HG03095 (cell line): ENCODE measurements around the gene ADGRV1.

Experiments used
- ATAC-seq: cut with Tn5 transposase; IDR thresholded peaks from one replicate; pipeline ENCODE4 v1.9.1; 2021; ENCODE audit warnings: moderate library complexity; ENCODE audit not compliant: unreplicated experiment

ADGRV1 gene

DNA sequence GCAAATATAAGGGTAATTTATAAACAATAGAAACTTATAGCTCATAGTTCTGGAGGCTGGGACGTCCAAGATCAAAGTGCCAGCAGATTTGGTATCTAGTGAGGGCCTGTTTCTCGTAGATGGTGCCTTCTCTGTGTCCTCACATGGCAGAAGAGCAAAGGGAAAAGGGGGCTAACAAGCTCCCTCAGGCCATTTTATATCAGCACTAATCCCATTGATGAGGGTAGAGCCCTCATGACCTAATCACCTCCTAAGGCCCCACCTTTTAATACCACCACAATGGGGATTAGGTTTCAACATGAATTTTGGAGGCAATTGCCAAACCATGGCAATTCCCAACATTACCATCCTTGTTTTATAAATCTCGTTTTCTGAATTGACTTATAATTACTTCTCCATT is 564.7 kb downstream of the ADGRV1 start:
- ATAC-seq = no peak

DNA sequence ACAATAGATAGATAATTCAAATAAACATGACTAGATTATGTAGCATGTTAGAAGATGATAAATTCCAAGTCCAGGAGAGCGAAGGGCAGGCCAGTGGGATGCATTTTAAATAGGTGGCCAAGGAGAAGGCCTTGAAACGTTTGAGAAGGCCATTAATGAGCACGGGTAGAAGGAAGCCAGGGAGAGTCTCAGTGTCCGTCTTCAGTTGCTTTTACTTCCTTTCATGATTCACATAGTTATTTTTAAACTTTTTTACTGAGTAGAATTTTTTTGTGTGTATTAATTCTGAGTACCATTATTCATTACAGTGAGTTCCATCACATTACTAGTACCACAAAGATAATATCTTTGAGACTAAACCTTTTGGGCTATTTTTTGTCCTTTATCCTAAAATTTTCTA is 565.3 kb downstream of the ADGRV1 start:
- ATAC-seq = no peak

DNA sequence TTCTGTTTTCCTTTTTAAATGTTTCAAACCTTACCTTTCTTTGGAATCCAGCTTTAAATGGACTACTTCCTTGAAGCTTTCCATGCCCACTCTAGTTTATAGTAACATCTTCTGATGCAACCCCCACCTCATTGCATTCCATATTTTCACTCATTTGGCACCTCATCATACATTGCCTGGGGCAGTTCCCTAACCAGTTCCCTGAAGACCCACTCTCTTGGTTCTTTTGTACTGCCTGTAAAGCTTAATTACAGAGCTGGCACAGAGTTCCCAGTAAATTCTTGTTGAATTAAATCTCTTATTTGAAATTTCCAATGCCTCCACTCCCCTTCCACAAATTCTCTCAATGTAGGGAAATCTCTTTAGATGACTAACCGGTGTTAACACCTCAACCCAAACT is 567.3 kb downstream of the ADGRV1 start:
- no peak for ATAC-seq

- ATAC-seq = no peak
Measured at GRCh38 chr5:91126448-91126847, 567.9 kb downstream of the ADGRV1 start.

- ATAC-seq = no peak
Measured at GRCh38 chr5:91126888-91127287, 568.3 kb downstream of the ADGRV1 start.

DNA sequence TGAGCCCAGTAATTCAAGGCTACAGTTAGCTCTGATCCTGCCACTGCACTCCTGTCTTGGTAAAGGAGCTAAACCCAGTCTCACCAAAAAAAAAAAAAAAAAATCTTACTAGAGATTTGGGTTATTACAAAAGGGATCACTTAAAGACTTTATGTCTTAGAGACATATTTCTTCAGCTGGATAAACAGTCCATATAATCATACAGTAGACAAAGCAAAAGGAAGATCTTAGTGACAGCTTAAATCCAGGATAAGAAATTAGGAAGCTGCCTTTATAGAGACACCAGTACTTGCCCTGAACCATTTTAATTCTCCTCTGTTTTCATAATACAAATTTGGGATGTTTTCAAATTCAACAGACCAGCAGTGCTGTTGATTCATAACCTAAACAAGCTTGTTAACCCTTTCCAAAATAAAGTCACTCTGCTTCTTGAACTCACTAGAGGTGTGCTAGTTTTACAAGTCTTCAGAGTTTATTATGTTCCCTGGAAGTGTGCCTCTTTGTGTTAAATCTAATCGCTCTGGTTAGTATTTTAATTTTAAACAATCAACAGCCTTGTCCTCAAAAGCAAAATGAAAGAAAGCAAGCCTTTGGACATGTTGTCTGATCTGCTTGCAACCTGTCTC is 569.0 kb downstream of the ADGRV1 start:
- no peak for ATAC-seq

GRCh38 chr5:91128604-91129003 is 570.0 kb downstream of the ADGRV1 start:
- no peak for ATAC-seq

GRCh38 chr5:91129748-91130147 is 571.2 kb downstream of the ADGRV1 start:
- no peak for ATAC-seq

GRCh38 chr5:91130759-91131158 is 572.2 kb downstream of the ADGRV1 start:
- ATAC-seq = no peak

DNA sequence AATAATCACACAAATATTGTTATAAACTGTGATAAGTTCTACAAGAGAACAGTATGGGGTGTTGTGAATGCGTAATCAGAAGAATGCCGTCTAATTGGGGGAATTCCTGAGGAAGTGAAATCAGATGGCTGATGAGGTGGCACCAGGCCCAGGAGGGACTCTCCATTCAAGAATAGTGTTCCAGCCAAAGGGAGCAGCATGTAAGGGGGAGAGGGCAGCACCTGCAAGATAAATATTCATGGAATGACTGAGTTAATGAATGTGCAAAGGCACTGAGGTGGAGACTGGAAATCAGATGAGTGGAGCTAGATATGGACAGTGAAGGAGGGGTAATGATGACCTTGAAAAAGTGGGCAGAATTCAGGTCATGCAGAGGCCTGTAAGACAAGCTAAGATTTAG is 574.0 kb downstream of the ADGRV1 start:
- ATAC-seq = peak; percentile 54

DNA sequence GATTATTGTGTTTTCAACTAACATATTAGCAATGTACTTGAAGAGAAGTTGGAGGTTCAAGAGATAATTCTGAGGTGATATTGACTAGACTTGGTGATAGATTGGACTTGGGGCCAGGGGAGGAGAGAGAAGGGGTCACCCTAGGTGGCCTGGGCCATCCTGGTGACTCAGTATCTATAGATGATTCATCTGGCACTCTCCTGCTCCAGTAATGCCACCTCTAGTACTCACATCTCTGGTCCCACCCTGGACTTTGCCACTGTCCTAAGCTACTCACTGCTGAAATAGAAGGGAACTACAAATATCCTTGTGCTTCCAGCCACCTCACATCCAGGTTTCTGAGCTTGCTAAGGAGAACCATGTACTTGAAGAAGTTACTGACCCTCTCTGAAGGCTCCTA is 574.6 kb downstream of the ADGRV1 start:
- no peak for ATAC-seq

GRCh38 chr5:91135475-91136248 is 577.1 kb downstream of the ADGRV1 start:
- no peak for ATAC-seq

DNA sequence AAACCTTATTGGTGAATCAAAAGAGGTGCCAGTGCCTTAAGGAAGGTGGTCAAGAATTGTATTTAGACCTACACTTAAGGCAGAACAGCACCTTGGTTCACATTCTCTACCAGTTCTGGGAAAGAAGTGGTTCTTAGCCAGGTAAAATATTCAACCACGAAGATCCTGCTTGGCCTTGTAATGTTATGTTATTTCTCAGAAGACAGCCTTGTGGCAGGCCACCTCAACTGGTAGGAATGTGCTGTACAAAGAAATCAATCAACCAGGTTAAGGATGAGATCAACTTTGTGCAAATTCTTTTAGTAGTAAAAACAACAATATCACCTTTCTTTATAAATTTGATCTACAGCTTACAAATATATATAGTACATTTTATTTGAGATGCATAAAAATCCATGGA is 577.7 kb downstream of the ADGRV1 start:
- ATAC-seq = no peak

DNA sequence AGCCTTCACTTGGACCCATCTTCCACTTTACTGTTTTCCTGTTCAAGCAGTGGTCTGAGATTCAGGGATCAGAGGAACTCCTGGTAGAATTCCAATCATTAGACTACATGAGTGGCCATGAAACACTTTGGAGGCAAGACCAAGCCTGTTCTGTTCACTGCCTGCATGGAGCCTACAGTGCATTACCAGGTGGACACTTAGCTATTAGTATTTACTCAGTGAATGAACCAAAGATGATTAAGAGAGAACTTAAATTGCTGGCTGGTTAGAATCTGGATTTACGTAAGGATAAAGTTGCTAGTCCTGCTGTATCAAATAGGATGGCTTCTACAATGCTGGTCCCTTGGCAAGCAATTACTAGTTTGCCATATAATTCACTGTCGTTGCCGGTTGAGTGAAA is 579.0 kb downstream of the ADGRV1 start:
- no peak for ATAC-seq

GRCh38 chr5:91139572-91140200 is 581.1 kb downstream of the ADGRV1 start:
- no peak for ATAC-seq

DNA sequence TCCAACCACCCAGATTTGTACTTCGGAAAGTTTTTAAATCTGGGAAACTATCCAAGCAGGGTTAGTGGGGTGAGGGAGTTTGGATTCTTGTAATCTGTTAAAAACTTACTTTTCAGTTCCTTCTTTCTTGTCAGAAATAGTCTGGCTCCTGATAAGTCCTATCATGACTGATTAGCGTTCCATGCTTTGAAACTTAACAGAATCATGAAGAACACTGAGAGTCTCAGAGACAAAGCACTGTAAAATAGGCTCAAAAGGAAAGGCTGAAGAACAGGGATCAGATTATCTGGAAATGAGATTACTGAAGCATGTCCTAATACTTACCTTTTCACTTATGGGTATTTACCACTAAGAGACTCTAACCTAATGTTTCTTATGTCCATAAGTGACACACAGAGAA is 582.1 kb downstream of the ADGRV1 start:
- ATAC-seq = no peak

GRCh38 chr5:91141642-91142041 is 583.0 kb downstream of the ADGRV1 start:
- ATAC-seq = no peak

- no peak for ATAC-seq
Measured at GRCh38 chr5:91142386-91142785, 583.8 kb downstream of the ADGRV1 start.

DNA sequence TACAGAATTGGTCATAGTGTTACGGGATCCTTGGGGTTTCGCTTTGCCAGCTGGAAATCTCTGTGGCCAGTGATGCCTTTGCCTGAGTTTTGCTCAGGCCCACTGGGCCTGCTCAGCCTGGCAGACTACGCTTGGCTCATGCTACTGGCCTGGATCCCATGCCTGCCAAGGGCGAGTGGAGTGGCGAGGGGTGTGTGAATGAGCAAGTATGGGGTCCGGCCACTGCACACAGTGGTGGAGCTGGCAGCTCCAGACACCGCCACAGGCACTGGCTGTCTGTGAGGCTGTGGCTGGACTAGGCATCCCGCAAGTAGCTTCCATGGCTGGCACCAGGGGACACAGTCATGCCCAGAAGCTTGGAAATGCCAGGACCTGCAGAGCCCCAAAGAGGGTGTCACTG is 584.2 kb downstream of the ADGRV1 start:
- ATAC-seq = no peak

GRCh38 chr5:91143840-91144239 is 585.2 kb downstream of the ADGRV1 start:
- ATAC-seq = no peak

DNA sequence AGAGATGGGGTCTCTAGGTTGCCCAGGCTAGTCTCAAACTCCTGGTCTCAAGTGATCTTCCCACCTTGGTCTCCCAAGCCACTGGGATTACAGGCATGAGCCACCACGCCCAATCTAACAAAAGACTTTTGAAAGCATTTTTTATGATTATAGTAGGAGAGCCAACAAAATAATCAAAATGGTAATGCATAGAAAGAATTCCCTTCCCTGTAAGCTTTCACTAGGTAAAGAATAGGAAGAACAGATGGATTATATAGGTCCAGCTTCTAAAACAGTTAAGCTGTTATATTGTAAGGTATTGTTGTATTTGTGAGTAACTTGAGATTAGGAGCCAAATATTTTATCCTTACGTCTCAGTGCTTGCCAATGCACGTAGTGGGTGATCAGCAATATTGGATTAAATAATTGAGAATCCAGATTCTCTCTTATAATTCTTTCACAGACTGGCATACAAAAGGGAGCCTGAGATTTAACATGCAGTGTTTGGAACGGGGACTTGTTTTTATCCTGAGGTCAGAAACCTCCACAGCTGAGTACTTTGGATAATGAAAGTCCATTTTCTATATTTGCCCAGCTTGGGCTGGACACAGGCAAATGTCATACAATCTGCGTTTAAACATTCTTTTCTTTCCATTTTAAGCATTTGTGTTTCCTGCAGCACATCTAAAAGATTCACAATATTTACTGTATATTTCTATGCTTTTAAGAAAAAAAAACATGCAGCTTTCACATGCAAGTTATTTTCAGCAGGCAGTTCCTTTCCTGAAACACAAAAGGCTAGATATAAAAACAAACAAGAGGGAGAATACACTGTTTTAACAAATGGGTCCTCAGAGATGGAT is 586.1 kb downstream of the ADGRV1 start:
- no peak for ATAC-seq

DNA sequence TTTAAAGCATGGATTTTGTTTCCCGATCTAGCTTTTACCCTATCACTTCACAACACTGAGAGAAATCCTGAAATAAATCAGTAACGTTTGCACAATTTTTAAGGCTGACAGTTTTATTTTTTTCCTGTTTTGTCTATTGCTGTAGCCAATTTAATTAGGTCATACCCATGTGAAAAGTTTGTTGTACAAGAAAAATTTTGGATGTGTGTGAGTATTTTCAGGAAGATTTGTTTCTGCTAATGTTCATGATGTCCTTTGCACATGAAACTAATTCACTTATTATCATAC is 586.7 kb downstream of the ADGRV1 start:
- no peak for ATAC-seq
